ENCODE results near the gene KMT2A.
A peak's percentile ranks its signal among the peaks of the same experiment; 100 is the strongest.

KMT2A gene

DNA sequence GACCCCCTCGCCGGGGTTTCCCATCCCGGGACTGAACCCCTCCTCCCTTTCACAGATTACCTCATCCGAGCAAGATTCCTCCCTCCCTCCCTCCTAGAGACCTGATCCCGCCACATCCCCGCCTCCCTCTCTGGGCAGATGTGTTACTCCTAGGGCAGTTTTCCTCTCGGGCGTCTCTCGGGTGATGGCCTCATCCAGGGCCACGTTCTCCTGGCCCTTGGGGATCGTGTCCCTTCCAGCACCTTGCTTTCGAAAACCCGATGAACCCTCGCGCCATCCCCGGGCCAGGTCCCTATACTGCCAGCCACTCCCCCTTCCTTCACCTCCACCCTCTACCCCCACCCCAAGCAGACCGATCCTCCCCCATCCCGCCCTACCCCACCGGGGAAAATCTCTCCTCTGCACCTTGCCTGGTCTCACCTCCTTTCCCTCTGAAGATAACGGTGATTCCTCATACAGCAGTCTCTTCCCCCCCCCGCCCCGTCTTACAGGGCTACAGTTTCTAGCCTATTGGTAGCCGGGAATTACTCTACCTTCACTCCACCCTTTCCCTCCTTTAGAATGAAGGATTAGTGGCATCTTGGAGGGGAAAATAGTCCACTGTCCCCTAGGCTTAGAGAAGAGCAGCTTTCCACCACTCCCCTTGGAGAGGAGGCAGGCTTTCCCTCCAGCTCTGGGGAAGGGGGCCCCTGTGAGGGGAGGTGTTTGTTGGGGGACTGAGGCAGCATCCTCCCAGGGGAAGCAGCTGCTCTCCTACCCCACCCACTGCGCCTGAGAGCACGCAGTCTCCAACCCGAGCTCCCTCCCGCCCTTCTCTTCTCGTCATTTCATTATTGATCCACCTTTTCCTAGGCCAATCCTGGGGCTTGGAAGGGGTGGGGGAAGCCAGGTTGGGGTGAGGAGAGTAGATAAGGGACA lies 1.2 kb downstream of the KMT2A start:
- Mint-ChIP-seq H3K36me3 (ENCODE audit: low read depth) (no peaks in the 10 kb centered on the region), H3K27ac (peak overlapping the region; percentile 98), H3K4me1 (peaks cover 68% of the 10 kb centered on the region), H3K9me3 (no peaks in the 10 kb centered on the region), H3K4me3 (peak overlapping the region; percentile 86), H3K27me3 (ENCODE audit: low read depth, poor library complexity) (peaks cover 2% of the 10 kb centered on the region)
- DNase-seq: peak; percentile 54
- TF ChIP-seq, protein P1, sequence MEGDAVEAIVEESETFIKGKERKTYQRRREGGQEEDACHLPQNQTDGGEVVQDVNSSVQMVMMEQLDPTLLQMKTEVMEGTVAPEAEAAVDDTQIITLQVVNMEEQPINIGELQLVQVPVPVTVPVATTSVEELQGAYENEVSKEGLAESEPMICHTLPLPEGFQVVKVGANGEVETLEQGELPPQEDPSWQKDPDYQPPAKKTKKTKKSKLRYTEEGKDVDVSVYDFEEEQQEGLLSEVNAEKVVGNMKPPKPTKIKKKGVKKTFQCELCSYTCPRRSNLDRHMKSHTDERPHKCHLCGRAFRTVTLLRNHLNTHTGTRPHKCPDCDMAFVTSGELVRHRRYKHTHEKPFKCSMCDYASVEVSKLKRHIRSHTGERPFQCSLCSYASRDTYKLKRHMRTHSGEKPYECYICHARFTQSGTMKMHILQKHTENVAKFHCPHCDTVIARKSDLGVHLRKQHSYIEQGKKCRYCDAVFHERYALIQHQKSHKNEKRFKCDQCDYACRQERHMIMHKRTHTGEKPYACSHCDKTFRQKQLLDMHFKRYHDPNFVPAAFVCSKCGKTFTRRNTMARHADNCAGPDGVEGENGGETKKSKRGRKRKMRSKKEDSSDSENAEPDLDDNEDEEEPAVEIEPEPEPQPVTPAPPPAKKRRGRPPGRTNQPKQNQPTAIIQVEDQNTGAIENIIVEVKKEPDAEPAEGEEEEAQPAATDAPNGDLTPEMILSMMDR (IDR thresholded peaks at IDR 0.05): no peak

DNA sequence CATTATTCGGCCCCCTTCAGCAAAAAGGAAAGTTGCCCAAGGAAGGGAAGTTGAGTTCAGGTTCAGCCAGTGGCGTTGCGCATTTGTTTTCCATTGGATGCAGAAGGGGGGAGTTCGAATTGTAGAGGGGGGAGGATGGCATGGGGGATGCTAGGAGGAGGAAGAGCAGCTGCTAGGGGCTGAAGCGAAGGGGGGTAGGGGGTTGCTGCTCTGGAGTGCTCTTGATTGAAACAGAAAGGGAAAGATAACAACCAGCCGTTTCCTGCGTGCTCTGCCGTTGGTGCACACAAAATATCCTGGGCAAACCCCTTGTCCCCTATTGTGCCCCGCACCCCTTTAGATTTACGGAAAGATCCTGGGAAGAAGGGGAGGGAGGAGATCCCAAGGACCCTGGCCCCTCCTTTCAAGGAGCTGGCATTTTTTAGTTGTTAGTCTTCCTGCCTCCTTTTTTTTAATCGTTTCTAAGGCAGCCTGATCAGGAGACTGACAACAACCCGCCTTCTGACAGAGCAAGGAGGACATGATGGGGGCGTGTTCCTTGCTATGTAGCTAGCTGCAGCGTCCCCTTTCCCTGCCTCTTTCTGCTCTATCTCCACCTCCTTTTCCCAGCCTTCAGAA lies 2.1 kb downstream of the KMT2A start:
- Mint-ChIP-seq H3K36me3 (ENCODE audit: low read depth) (no peaks in the 10 kb centered on the region), H3K27ac (peak overlapping the region; percentile 98), H3K4me1 (peaks cover 75% of the 10 kb centered on the region), H3K4me3 (peak overlapping the region; percentile 86), H3K27me3 (ENCODE audit: low read depth, poor library complexity) (peaks cover 2% of the 10 kb centered on the region), H3K9me3 (no peaks in the 10 kb centered on the region)
- TF ChIP-seq, protein P1 (IDR thresholded peaks at IDR 0.05): no peak
- DNase-seq: peak; percentile 44

DNA sequence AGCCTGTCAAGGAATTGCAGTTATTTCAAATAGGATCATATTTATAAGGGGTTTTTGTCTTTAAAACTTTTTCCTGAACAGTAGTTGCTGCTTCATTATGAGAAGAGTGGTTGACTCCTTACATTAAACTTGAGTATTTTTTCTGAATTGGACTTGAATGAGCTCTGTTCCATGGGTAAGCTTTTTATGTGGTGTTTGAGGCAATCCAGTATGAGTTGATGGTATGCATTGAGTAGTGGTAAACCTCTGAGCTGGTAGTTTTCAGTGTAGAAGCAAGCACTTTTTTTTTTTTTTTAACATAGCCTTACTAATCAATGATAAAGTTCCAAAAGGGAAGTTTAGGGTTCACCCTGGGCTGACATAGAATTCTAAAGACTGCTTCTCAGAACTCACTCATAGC lies 3.4 kb downstream of the KMT2A start:
- TF ChIP-seq, protein P1 (IDR thresholded peaks at IDR 0.05): no peak
- Mint-ChIP-seq H3K27ac (no peak overlapping the region), H3K36me3 (ENCODE audit: low read depth) (no peaks in the 10 kb centered on the region), H3K4me3 (peak overlapping the region; percentile 86), H3K9me3 (no peaks in the 10 kb centered on the region), H3K27me3 (ENCODE audit: low read depth, poor library complexity) (peaks cover 2% of the 10 kb centered on the region), H3K4me1 (peaks cover 73% of the 10 kb centered on the region)
- no peak for DNase-seq

DNA sequence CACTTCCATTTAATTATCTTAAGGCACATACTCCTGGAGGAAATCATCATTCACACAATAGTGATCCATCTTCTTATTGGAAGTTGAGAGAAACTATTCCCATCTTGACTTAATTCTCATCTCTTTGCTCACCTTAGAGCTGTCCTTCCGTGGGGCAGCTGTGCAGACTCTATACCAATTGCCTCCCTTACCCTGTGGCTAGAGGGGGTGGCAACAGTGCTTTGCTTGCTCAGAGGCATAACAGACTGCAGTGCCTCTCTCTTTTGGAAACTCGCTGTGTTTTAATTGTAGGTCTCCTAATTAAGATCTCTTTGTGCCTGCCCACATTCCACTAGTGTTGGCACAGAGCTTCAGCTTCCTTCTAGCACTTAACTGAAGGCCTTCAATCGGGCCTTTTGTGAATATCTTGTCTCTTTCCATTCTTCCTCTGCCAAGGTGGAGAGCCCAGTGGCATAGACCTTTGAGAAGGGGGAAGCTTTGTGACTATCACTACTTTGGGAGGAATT lies 5.5 kb downstream of the KMT2A start:
- Mint-ChIP-seq H3K4me1 (peaks cover 67% of the 10 kb centered on the region), H3K36me3 (ENCODE audit: low read depth) (peaks cover 17% of the 10 kb centered on the region), H3K27ac (peak overlapping the region; percentile 53), H3K27me3 (ENCODE audit: low read depth, poor library complexity) (peaks cover 2% of the 10 kb centered on the region), H3K4me3 (no peak overlapping the region), H3K9me3 (no peaks in the 10 kb centered on the region)
- TF ChIP-seq, protein P1 (IDR thresholded peaks at IDR 0.05): no peak
- no peak for DNase-seq

DNA sequence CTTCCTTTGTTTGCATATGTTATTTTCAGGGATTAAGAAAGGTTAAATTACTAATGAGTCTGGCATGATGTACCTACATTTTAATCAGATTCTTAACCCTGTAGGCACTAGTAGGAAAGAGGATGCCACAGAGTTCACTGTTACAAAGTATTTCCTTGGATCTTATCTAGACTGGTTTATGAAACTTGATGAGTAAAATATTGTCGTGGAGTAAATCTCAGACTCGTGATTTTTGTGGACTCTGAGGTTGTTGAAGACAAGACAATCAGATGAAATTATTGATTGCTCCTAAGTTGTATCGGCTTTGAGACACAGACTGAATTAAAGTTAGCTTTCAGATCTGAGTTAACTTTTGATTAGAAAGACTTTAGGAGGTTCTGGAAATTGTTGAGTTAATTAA lies 6.0 kb downstream of the KMT2A start:
- TF ChIP-seq, protein P1 (IDR thresholded peaks at IDR 0.05): no peak
- no peak overlapping the region for H3K4me3 Mint-ChIP-seq
- H3K27me3 Mint-ChIP-seq (ENCODE audit: low read depth, poor library complexity): peaks cover 2% of the 10 kb centered on the region
- DNase-seq: no peak
- H3K36me3 Mint-ChIP-seq (ENCODE audit: low read depth): peaks cover 22% of the 10 kb centered on the region
- no peaks in the 10 kb centered on the region for H3K9me3 Mint-ChIP-seq
- peak overlapping the region; percentile 53 for H3K27ac Mint-ChIP-seq
- H3K4me1 Mint-ChIP-seq: peaks cover 67% of the 10 kb centered on the region

All from nephron progenitor cell (in vitro differentiated cells).